H1 (cell line): ENCODE results near the gene ADRB1. TPM values are rescaled to one million over a fixed set of nuclear protein-coding genes. Genes with fewer than 3 reads are reported as not detected.

Source experiments
- BRCA1 ChIP-seq: IDR thresholded peaks from 2 replicates; pipeline ENCODE4 v1.6.1; 2012; ENCODE audit warnings: low read depth, low read length, improper control_type of control experiment
- CBX8 ChIP-seq: fragments of 300-800, 300-1000 bp; sonication (generic); IDR thresholded peaks from 2 replicates; pipeline ENCODE4 v1.7.1; 2016; ENCODE audit warnings: low read depth, low read length, borderline replicate concordance
- CREB1 ChIP-seq: IDR thresholded peaks from 2 replicates; pipeline ENCODE4 v1.6.1; 2012; ENCODE audit warnings: inconsistent platforms
- KDM1A ChIP-seq: fragments of 200-600, 300-600 bp; sonication (generic); IDR thresholded peaks from 2 replicates; pipeline ENCODE4 v1.7.1; 2016; ENCODE audit warnings: mild to moderate bottlenecking, low read length, borderline replicate concordance
- PHF8 ChIP-seq: fragments of 200-600 bp; sonication (generic); conservative IDR thresholded peaks from 2 replicates; pipeline ENCODE4 v1.7.1; 2012; ENCODE audit warnings: low read depth, mild to moderate bottlenecking, inconsistent platforms, low read length, moderate library complexity
- RFX5 ChIP-seq: IDR thresholded peaks from 2 replicates; pipeline ENCODE4 v1.6.1; 2011; ENCODE audit warnings: low read depth, low read length, improper control_type of control experiment, borderline replicate concordance
- TAF1 ChIP-seq: IDR thresholded peaks from 2 replicates; pipeline ENCODE4 v1.6.1; 2011; ENCODE audit warnings: mild to moderate bottlenecking, low read depth, low read length
- polyA plus RNA-seq, 7 experiments: library from polyadenylated mRNA; depleted of rRNA in 3 of 7; stranded (reverse) in 5 of 7; unstranded in 2 of 7; fragments of >200 nt in 5 of 7; fragments of 200-250 nt in 2 of 7; gene quantifications; 1 replicate in 5 of 7; 2 replicates in 1 of 7; 4 replicates in 1 of 7; pipeline versions ENCODE4 v1.2.1 to v1.2.3, GENCODE V29; 2011 to 2013; ENCODE audit warnings: missing spikeins in 2 of 7, mixed read lengths in 2 of 7
- total RNA-seq: library from RNA; stranded (reverse); fragmentation: NEBNext Ultra II Directional; extraction: Animal tissue kit (Norgen Biotek cat#: 25700); gene quantifications from 2 replicates; pipeline ENCODE4 v1.2.1, GENCODE V29; 2021
- TF ChIP-seq, protein P1 (sequence below): fragments of 300-600 bp; sonication (generic); IDR thresholded peaks from 2 replicates; pipeline ENCODE4 v1.7.1; 2012; ENCODE audit warnings: low read length, moderate library complexity, mild to moderate bottlenecking, inconsistent platforms; ENCODE audit not compliant: insufficient replicate concordance
- TF ChIP-seq, protein P2 (sequence below): IDR thresholded peaks from 2 replicates; pipeline ENCODE4 v1.6.1; 2012; ENCODE audit warnings: inconsistent platforms

The ADRB1 gene
- total and polyA plus RNA-seq, 2 of the 8 experiments (the other 6 are each of a cell fraction or from before 2014, with no cell fraction given): 0.14 to 0.48 TPM

DNA sequence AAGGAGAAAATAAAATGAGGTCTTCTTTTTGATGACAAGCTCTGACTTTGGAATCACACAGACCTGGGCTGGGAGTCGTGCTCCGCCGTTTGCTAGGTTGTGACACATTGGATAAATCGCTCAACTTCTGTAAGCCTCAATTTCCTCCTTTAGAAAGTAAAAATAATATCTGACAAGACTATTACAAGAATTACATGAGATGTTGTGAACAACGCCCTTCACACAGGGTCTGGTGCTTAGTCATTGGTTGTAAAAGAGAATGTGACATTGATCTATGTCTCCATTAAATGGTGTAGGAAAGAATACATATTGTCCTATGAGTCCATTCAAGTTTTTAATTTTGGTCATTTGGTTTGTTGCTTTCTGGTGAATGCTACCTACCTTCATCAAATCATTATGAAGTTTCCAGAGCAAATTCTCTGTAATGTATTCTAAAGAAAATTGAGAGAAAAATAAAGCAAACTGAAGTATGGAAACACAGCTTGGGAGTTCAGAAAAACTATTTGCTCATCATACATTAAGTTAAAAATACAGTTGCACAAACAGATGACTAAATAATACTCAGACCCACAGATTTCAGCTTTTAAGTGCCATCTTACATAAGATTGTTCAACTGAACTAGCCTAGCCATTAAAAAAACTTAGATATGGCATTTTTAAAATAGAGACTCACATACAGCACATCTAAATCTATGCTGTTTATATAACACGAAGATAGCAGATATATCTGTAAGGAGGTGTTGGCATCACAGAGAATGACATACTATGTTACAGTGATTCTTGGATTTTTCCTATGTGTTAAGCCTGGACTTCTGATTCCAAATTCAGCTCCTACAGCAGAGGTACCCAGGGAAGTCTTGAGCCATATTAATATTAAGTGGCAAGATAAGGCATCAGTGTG, 12.3 kb upstream of the ADRB1 start (continued):
- TF ChIP-seq PHF8: no peak
- no peak for TF ChIP-seq BRCA1
- no peak for TF ChIP-seq TAF1
- TF ChIP-seq, protein P1, sequence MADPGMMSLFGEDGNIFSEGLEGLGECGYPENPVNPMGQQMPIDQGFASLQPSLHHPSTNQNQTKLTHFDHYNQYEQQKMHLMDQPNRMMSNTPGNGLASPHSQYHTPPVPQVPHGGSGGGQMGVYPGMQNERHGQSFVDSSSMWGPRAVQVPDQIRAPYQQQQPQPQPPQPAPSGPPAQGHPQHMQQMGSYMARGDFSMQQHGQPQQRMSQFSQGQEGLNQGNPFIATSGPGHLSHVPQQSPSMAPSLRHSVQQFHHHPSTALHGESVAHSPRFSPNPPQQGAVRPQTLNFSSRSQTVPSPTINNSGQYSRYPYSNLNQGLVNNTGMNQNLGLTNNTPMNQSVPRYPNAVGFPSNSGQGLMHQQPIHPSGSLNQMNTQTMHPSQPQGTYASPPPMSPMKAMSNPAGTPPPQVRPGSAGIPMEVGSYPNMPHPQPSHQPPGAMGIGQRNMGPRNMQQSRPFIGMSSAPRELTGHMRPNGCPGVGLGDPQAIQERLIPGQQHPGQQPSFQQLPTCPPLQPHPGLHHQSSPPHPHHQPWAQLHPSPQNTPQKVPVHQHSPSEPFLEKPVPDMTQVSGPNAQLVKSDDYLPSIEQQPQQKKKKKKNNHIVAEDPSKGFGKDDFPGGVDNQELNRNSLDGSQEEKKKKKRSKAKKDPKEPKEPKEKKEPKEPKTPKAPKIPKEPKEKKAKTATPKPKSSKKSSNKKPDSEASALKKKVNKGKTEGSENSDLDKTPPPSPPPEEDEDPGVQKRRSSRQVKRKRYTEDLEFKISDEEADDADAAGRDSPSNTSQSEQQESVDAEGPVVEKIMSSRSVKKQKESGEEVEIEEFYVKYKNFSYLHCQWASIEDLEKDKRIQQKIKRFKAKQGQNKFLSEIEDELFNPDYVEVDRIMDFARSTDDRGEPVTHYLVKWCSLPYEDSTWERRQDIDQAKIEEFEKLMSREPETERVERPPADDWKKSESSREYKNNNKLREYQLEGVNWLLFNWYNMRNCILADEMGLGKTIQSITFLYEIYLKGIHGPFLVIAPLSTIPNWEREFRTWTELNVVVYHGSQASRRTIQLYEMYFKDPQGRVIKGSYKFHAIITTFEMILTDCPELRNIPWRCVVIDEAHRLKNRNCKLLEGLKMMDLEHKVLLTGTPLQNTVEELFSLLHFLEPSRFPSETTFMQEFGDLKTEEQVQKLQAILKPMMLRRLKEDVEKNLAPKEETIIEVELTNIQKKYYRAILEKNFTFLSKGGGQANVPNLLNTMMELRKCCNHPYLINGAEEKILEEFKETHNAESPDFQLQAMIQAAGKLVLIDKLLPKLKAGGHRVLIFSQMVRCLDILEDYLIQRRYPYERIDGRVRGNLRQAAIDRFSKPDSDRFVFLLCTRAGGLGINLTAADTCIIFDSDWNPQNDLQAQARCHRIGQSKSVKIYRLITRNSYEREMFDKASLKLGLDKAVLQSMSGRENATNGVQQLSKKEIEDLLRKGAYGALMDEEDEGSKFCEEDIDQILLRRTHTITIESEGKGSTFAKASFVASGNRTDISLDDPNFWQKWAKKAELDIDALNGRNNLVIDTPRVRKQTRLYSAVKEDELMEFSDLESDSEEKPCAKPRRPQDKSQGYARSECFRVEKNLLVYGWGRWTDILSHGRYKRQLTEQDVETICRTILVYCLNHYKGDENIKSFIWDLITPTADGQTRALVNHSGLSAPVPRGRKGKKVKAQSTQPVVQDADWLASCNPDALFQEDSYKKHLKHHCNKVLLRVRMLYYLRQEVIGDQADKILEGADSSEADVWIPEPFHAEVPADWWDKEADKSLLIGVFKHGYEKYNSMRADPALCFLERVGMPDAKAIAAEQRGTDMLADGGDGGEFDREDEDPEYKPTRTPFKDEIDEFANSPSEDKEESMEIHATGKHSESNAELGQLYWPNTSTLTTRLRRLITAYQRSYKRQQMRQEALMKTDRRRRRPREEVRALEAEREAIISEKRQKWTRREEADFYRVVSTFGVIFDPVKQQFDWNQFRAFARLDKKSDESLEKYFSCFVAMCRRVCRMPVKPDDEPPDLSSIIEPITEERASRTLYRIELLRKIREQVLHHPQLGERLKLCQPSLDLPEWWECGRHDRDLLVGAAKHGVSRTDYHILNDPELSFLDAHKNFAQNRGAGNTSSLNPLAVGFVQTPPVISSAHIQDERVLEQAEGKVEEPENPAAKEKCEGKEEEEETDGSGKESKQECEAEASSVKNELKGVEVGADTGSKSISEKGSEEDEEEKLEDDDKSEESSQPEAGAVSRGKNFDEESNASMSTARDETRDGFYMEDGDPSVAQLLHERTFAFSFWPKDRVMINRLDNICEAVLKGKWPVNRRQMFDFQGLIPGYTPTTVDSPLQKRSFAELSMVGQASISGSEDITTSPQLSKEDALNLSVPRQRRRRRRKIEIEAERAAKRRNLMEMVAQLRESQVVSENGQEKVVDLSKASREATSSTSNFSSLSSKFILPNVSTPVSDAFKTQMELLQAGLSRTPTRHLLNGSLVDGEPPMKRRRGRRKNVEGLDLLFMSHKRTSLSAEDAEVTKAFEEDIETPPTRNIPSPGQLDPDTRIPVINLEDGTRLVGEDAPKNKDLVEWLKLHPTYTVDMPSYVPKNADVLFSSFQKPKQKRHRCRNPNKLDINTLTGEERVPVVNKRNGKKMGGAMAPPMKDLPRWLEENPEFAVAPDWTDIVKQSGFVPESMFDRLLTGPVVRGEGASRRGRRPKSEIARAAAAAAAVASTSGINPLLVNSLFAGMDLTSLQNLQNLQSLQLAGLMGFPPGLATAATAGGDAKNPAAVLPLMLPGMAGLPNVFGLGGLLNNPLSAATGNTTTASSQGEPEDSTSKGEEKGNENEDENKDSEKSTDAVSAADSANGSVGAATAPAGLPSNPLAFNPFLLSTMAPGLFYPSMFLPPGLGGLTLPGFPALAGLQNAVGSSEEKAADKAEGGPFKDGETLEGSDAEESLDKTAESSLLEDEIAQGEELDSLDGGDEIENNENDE: no peak
- TF ChIP-seq, protein P2, sequence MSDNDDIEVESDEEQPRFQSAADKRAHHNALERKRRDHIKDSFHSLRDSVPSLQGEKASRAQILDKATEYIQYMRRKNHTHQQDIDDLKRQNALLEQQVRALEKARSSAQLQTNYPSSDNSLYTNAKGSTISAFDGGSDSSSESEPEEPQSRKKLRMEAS: no peak
- TF ChIP-seq CBX8: no peak
- TF ChIP-seq CREB1: no peak
- no peak for TF ChIP-seq RFX5
- TF ChIP-seq KDM1A: no peak
- TF ChIP-seq, all 59 proteins: peak for 0
